ENCODE results near the gene BTBD18.

GRCh38 chr11:57793351-57794115, 41.9 kb upstream of the BTBD18 start:
- TF ChIP-seq CTCF (IDR thresholded peaks at IDR 0.05) (no peak), POLR2A (IDR thresholded peaks at IDR 0.05) (no peak), POLR2AphosphoS5 (IDR thresholded peaks at IDR 0.05; ENCODE audit: insufficient read depth in 1 of 2, low read depth in 1 of 2) (no peak)

All from vagina (tissue), 2 donors.